Trophoblast cell (in vitro differentiated cells and primary cell): ENCODE data around the gene CDK2AP2.
A peak's percentile ranks its signal among the peaks of the same experiment; 100 is the strongest.

Source experiments
- DNase-seq, 2 donors: peaks; one replicate each; pipeline ENCODE4 v3.0.0-alpha.2; 2016
- H2AFZ ChIP-seq: 2 replicates; pipeline ENCODE4 v1.6.1; 2013; ENCODE audit warnings: low read length, moderate library complexity, mild to moderate bottlenecking; ENCODE audit not compliant: insufficient read depth, poor library complexity
- H2AK5ac ChIP-seq: 2 replicates; pipeline ENCODE4 v1.6.1; 2013; ENCODE audit warnings: mild to moderate bottlenecking, low read length
- H2BK120ac ChIP-seq: 2 replicates; pipeline ENCODE4 v1.6.1; 2013; ENCODE audit warnings: low read length, mild to moderate bottlenecking, moderate library complexity; ENCODE audit not compliant: insufficient read depth, poor library complexity
- H2BK12ac ChIP-seq: 2 replicates; pipeline ENCODE4 v1.6.1; 2013; ENCODE audit warnings: mild to moderate bottlenecking, low read length, moderate library complexity
- H2BK5ac ChIP-seq: 2 replicates; pipeline ENCODE4 v1.6.1; 2013; ENCODE audit warnings: low read length, low read depth, moderate library complexity, mild to moderate bottlenecking; ENCODE audit not compliant: poor library complexity
- H3K14ac ChIP-seq: 2 replicates; pipeline ENCODE4 v1.6.1; 2013; ENCODE audit warnings: mild to moderate bottlenecking, low read length
- H3K18ac ChIP-seq: 2 replicates; pipeline ENCODE4 v1.6.1; 2013; ENCODE audit warnings: mild to moderate bottlenecking, low read length
- H3K23ac ChIP-seq: 2 replicates; pipeline ENCODE4 v1.6.1; 2013; ENCODE audit warnings: low read length
- H3K27ac ChIP-seq: 2 replicates; pipeline ENCODE4 v1.5.1; 2013; ENCODE audit warnings: low read depth, mild to moderate bottlenecking, inconsistent platforms, low read length, moderate library complexity
- H3K27me3 ChIP-seq: 2 replicates; pipeline ENCODE4 v1.6.1; 2013; ENCODE audit warnings: inconsistent platforms, mild to moderate bottlenecking, low read length, moderate library complexity; ENCODE audit not compliant: insufficient read depth
- H3K36me3 ChIP-seq, 2 experiments: 1 replicate in 1 of 2; 2 replicates in 1 of 2; pipeline ENCODE4 v1.6.1; 2013; ENCODE audit warnings: low read length in 2 of 2, mild to moderate bottlenecking in 2 of 2, moderate library complexity in 1 of 2; ENCODE audit not compliant: insufficient read depth in 2 of 2, control insufficient read depth in 1 of 2
- H3K4ac ChIP-seq: 2 replicates; pipeline ENCODE4 v1.6.1; 2013; ENCODE audit warnings: low read depth, mild to moderate bottlenecking, low read length, moderate library complexity
- H3K4me1 ChIP-seq, 2 experiments: 1 replicate in 1 of 2; 2 replicates in 1 of 2; pipeline ENCODE4 v1.6.1; 2013; ENCODE audit warnings: low read length in 2 of 2, mild to moderate bottlenecking in 2 of 2, moderate library complexity in 1 of 2; ENCODE audit not compliant: insufficient read depth in 2 of 2, control insufficient read depth in 1 of 2
- H3K4me2 ChIP-seq: 2 replicates; pipeline ENCODE4 v1.6.1; 2013; ENCODE audit warnings: inconsistent platforms, mild to moderate bottlenecking, low read length, moderate library complexity
- H3K4me3 ChIP-seq: 2 replicates; pipeline ENCODE4 v1.5.1; 2013; ENCODE audit warnings: mild to moderate bottlenecking, low read depth, low read length, inconsistent platforms
- H3K79me1 ChIP-seq: one replicate; pipeline ENCODE4 v1.6.1; 2013; ENCODE audit warnings: low read length
- H3K79me2 ChIP-seq: 2 replicates; pipeline ENCODE4 v1.6.1; 2013; ENCODE audit warnings: low read length, mild to moderate bottlenecking; ENCODE audit not compliant: control insufficient read depth, insufficient read depth, poor library complexity
- H3K9ac ChIP-seq: 2 replicates; pipeline ENCODE4 v1.6.1; 2013; ENCODE audit warnings: mild to moderate bottlenecking, low read length
- H3K9me3 ChIP-seq: 2 replicates; pipeline ENCODE4 v1.6.1; 2013; ENCODE audit warnings: low read depth, mild to moderate bottlenecking, control low read depth, inconsistent platforms, low read length; ENCODE audit not compliant: insufficient read depth
- H4K12ac ChIP-seq: 2 replicates; pipeline ENCODE4 v1.6.1; 2013; ENCODE audit warnings: low read depth, mild to moderate bottlenecking, low read length, moderate library complexity
- H4K8ac ChIP-seq: 2 replicates; pipeline ENCODE4 v1.6.1; 2013; ENCODE audit warnings: low read depth, mild to moderate bottlenecking, low read length, moderate library complexity
- H4K91ac ChIP-seq: one replicate; pipeline ENCODE4 v1.6.1; 2013; ENCODE audit warnings: low read depth, mild to moderate bottlenecking, low read length, moderate library complexity
- WGBS: extraction: QIAGEN DNeasy Blood & Tissue Kit; methylation state at CpG from one replicate; pipeline ENCODE4 v1.1.7; 2013; ENCODE audit warnings: missing lambda C conversion rate; ENCODE audit not compliant: insufficient read length, insufficient coverage; ENCODE audit errors: extremely low coverage; 5-methylcytosine and 5-hydroxymethylcytosine counted together

CDK2AP2 gene

DNA sequence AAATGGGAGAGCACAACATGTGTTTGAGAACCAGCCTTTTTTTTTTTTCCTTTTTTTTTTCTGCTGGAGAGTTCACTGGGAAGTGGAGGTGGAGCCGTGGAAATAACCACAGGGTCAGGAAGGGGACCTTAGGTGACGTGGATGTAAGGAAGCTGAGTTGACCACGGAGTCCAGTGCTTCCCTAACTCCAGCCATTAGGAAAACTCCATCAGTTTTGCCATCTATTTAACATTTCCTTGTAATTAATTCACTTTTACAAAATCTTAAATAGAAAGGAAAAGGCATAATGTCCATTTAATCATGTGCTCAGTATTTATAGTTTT lies 2.0 kb upstream of the CDK2AP2 start:
- H3K23ac ChIP-seq, result no peak overlapping the region
- H3K36me3 ChIP-seq, result peaks cover 4 to 8% of the 10 kb centered on the region in 2 experiments
- H3K4me1 ChIP-seq, result peaks cover 16 to 26% of the 10 kb centered on the region in 2 experiments
- no peak overlapping the region for H3K4me2 ChIP-seq
- no peak overlapping the region for H2AFZ ChIP-seq
- H3K27me3 ChIP-seq, result no peaks in the 10 kb centered on the region
- H2AK5ac ChIP-seq, result no peak overlapping the region
- H3K79me2 ChIP-seq, result peaks cover 9% of the 10 kb centered on the region
- no peak overlapping the region for H2BK120ac ChIP-seq
- no peak overlapping the region for H4K91ac ChIP-seq
- no peak overlapping the region for H3K18ac ChIP-seq
- no peak for DNase-seq
- WGBS, result no CpG with 5 or more reads among the region's 3 CpGs
- no peak overlapping the region for H3K9ac ChIP-seq
- no peak overlapping the region for H4K12ac ChIP-seq
- no peak overlapping the region for H3K27ac ChIP-seq
- H3K14ac ChIP-seq, result no peak overlapping the region
- H4K8ac ChIP-seq, result no peak overlapping the region
- no peak overlapping the region for H2BK5ac ChIP-seq
- no peak overlapping the region for H2BK12ac ChIP-seq
- H3K4me3 ChIP-seq, result no peak overlapping the region
- no peaks in the 10 kb centered on the region for H3K9me3 ChIP-seq
- no peak overlapping the region for H3K4ac ChIP-seq
- peaks cover 19% of the 10 kb centered on the region for H3K79me1 ChIP-seq

DNA sequence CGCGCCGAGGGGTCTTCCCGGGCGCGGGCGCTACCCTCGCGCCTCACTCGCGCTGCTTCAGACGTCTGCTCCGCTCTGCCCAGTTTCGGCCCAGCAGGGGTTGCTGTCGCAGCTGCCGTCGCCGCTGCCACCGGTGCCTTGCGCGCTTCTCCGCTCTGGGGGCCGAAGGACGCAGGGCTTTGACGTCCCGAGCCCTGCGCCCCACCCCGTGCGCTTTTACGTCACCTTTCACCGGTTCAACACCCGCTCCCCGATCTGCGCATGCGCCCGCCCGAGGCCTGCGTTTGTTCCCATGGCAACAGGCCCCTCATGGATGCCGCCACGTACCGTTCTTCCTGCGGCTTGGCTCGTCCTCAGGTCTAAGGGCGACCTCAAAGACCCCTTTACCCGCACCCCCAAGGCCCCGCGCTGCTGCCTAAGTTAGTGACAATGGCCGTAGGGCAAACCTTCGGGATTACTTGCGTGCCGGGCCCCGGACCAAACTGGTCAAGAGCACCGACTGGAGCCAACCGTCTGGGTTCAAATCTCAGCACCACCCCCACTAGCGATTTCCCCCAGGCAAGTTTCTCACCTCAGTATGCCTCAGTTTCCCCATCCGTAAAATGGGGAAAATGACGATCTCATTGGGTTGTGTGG lies 642 bp upstream of the CDK2AP2 start:
- no peaks in the 10 kb centered on the region for H3K27me3 ChIP-seq
- H3K4me2 ChIP-seq, result peak overlapping the region; percentile 83
- H2BK12ac ChIP-seq, result peak overlapping the region; percentile 77
- H3K9me3 ChIP-seq, result no peaks in the 10 kb centered on the region
- H2AFZ ChIP-seq, result peak overlapping the region; percentile 100
- H3K4ac ChIP-seq, result peak overlapping the region; percentile 88
- peaks cover 24% of the 10 kb centered on the region for H3K79me1 ChIP-seq
- H3K79me2 ChIP-seq, result peaks cover 15% of the 10 kb centered on the region
- peak overlapping the region; percentile 98 for H2BK5ac ChIP-seq
- peaks cover 20 to 30% of the 10 kb centered on the region in 2 experiments for H3K4me1 ChIP-seq
- H4K91ac ChIP-seq, result peak overlapping the region; percentile 99
- H4K12ac ChIP-seq, result peak overlapping the region; percentile 99
- peak overlapping the region; percentile 91 for H3K27ac ChIP-seq
- H3K36me3 ChIP-seq, result peaks cover 5 to 8% of the 10 kb centered on the region in 2 experiments
- peak overlapping the region; percentile 100 for H4K8ac ChIP-seq
- WGBS, result no CpG with 5 or more reads among the region's 57 CpGs
- H2AK5ac ChIP-seq, result peak overlapping the region; percentile 88
- no peak overlapping the region for H3K23ac ChIP-seq
- peak overlapping the region; percentile 93 for H3K14ac ChIP-seq
- peak overlapping the region; percentile 99 for H3K18ac ChIP-seq
- H3K4me3 ChIP-seq, result peak overlapping the region; percentile 90
- peak overlapping the region; percentile 94 for H2BK120ac ChIP-seq
- peak overlapping the region; percentile 81 for H3K9ac ChIP-seq
- DNase-seq, result peak; percentile 96 to 100

DNA sequence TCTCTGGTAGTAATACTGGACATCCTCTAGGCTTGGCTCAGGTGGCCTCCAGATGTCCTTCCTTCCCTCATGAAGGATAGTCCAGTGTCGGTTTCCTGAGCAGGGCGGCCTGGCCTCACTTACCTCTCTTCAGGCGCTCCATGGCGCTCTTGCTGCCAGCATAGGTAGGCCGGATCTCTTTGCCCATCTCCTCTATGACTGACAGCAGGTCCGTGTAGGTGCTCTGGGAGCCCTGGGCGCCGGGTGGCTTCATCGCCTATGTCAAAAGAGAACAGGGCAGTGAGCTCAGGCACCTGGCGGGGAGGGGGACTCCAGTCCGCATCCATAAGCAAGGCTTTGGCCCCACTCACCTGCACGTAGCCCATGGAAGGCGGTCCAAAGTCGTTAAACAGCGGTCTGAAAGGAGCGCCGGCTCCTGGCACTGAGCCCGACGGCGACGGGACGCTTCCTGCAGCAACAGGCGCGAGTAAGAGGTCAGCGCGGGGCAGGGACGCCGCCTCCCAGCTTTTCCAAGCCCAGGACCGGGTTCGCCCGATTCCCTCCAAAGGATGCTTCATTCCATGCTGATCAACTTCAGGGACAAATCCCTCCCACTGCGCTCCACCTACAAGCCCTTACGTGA lies 609 bp downstream of the CDK2AP2 start:
- peak overlapping the region; percentile 68 for H3K27ac ChIP-seq
- H4K91ac ChIP-seq, result peak overlapping the region; percentile 90
- H3K4me1 ChIP-seq, result peaks cover 23 to 36% of the 10 kb centered on the region in 2 experiments
- H3K9me3 ChIP-seq, result no peaks in the 10 kb centered on the region
- no peak overlapping the region for H3K23ac ChIP-seq
- peak overlapping the region; percentile 26 for H2BK12ac ChIP-seq
- peak overlapping the region; percentile 65 for H4K12ac ChIP-seq
- peaks cover 17% of the 10 kb centered on the region for H3K79me2 ChIP-seq
- H3K4ac ChIP-seq, result peak overlapping the region; percentile 35
- peak overlapping the region; percentile 86 for H3K14ac ChIP-seq
- H2BK120ac ChIP-seq, result no peak overlapping the region
- H3K27me3 ChIP-seq, result no peaks in the 10 kb centered on the region
- H2BK5ac ChIP-seq, result no peak overlapping the region
- H3K18ac ChIP-seq, result peak overlapping the region; percentile 61
- H4K8ac ChIP-seq, result peak overlapping the region; percentile 91
- H2AK5ac ChIP-seq, result peak overlapping the region; percentile 40
- no CpG with 5 or more reads among the region's 33 CpGs for WGBS
- peak overlapping the region; percentile 11 for H3K9ac ChIP-seq
- H3K36me3 ChIP-seq, result peaks cover 12 to 14% of the 10 kb centered on the region in 2 experiments
- H3K4me2 ChIP-seq, result peak overlapping the region; percentile 63
- peak in 1 of 2 donors; percentile 81 for DNase-seq
- H2AFZ ChIP-seq, result peak overlapping the region; percentile 86
- peaks cover 24% of the 10 kb centered on the region for H3K79me1 ChIP-seq
- peak overlapping the region; percentile 73 for H3K4me3 ChIP-seq

DNA sequence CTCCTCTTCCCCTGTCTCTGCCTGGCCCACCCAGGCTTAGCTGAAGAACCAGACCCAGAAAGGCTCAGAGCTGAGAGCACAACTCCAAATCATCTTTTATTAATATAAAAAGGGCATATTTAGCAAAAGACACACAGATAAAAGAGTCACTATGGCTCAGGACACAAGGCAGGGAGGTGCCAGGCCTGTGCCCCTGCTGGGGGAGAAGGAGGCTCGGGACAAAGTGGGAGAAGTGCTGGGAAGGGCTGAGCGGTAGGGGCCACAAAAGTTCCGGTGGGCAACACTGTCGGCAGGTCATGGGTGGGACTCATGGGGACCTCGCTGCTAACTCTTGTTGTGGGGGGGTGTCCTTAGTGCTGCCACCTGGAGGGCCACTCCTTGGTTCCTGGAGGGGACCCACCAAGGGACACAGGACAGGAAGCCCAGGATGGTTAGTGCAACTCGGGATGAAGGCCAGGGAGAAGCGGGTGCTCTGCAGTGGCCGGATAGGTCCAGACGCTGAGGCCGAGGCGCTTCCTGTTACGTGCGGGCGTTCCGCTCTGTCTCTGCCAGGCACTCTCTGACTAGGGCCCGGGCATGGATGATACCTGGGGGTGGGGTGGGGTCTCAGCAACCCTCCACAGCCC lies 1.4 kb downstream of the CDK2AP2 start:
- Histone ChIP-seq H3K79me2 (peaks cover 17% of the 10 kb centered on the region), H3K9me3 (no peaks in the 10 kb centered on the region), H3K4ac (peak overlapping the region; percentile 71), H2BK120ac (no peak overlapping the region), H2BK5ac (peak overlapping the region; percentile 16), H2BK12ac (no peak overlapping the region), H3K27ac (no peak overlapping the region), H4K91ac (peak overlapping the region; percentile 2), H3K4me1 (peaks cover 23 to 36% of the 10 kb centered on the region in 2 experiments), H3K14ac (no peak overlapping the region), H3K4me3 (no peak overlapping the region), H3K18ac (peak overlapping the region; percentile 30), H3K79me1 (peaks cover 24% of the 10 kb centered on the region), H3K36me3 (peaks cover 20 to 22% of the 10 kb centered on the region in 2 experiments), H2AFZ (no peak overlapping the region), H2AK5ac (peak overlapping the region; percentile 41), H4K12ac (no peak overlapping the region), H3K9ac (no peak overlapping the region), H4K8ac (peak overlapping the region; percentile 8), H3K4me2 (no peak overlapping the region), H3K23ac (no peak overlapping the region), H3K27me3 (no peaks in the 10 kb centered on the region)
- no CpG with 5 or more reads among the region's 16 CpGs for WGBS
- no peak for DNase-seq
